Colonic mucosa (tissue), 4 donors: ENCODE data around the gene MAP7D2. TPM values are rescaled to one million over a fixed set of nuclear protein-coding genes. Genes with fewer than 3 reads are reported as not detected.

ENCODE experiments used
- DNase-seq: peaks from one replicate; pipeline ENCODE4 v3.0.0-alpha.2; 2020
- H3K27ac ChIP-seq: fragments of 200-600 bp; one replicate; pipeline ENCODE4 v1.8.0; 2021
- H3K27me3 ChIP-seq: fragments of 200-600 bp; one replicate; pipeline ENCODE4 v1.8.0; 2021
- H3K36me3 ChIP-seq: fragments of 200-600 bp; one replicate; pipeline ENCODE4 v1.8.0; 2021
- H3K4me1 ChIP-seq: fragments of 200-600 bp; one replicate; pipeline ENCODE4 v1.8.0; 2021; ENCODE audit warnings: mild to moderate bottlenecking
- H3K4me3 ChIP-seq: fragments of 200-600 bp; one replicate; pipeline ENCODE4 v1.8.0; 2021
- H3K9ac ChIP-seq, 2 donors: one replicate each; pipeline ENCODE4 v1.7.0; 2013; ENCODE audit warnings: control low read depth in 2 of 2, low read depth in 2 of 2, low read length in 2 of 2
- H3K9me3 ChIP-seq: fragments of 200-600 bp; one replicate; pipeline ENCODE4 v1.8.0; 2021
- intact Hi-C: fragments of 100-400 bp; cut with DNase I; formaldehyde crosslinking; loops from one replicate; pipeline ENCODE4 v1.14.1; 2022
- total RNA-seq, 2 donors: library from RNA; stranded (reverse); fragmentation: NEBNext Ultra II Directional in 1 of 2; extraction: Animal tissue kit (Norgen Biotek cat#: 25700) in 1 of 2; gene quantifications; one replicate each; pipeline ENCODE4 v1.2.1, GENCODE V29; 2021
- TF ChIP-seq, protein P1 (sequence below): fragments of 200-600 bp; IDR thresholded peaks from one replicate; pipeline ENCODE4 v1.8.0; 2022; ENCODE audit warnings: antibody characterized with exemption, mild to moderate bottlenecking
- donor health status: healthy.
- donor health status: DM: no; HTN: no; CAD: no.
- donor health status: DM: no; HTN: no; CAD: no.

MAP7D2 gene
- total RNA-seq, 2 donors from 2014 or later = 2.1 to 2.4 TPM

DNA sequence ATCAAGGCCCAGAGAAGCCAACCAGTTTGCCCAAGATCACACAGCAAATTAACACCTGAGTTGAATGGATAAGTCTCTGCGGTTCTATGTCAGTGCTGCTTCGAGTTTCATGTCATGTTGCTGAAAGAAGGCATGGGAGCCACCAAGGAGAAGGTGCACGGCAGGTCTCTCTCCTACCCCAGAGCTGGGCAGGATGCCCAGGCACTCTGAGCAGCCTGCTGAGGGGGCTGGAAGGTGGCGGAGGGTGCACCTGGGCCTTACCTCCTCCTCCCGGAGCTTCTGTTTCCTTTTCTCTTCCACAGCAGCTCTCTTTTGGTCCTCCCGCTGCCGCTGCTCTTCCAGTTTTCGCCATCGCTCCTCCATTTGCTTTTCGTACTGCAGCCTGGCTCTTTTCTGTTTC is 53.6 kb downstream of the MAP7D2 start:
- Histone ChIP-seq H3K9me3 (no peaks in the 10 kb centered on the region), H3K36me3 (no peaks in the 10 kb centered on the region), H3K4me3 (no peak overlapping the region), H3K27ac (no peak overlapping the region), H3K27me3 (no peaks in the 10 kb centered on the region), H3K9ac (no peak overlapping the region), H3K4me1 (no peaks in the 10 kb centered on the region)
- DNase-seq = no peak
- intact Hi-C loops = no loop called here
- TF ChIP-seq, protein P1, sequence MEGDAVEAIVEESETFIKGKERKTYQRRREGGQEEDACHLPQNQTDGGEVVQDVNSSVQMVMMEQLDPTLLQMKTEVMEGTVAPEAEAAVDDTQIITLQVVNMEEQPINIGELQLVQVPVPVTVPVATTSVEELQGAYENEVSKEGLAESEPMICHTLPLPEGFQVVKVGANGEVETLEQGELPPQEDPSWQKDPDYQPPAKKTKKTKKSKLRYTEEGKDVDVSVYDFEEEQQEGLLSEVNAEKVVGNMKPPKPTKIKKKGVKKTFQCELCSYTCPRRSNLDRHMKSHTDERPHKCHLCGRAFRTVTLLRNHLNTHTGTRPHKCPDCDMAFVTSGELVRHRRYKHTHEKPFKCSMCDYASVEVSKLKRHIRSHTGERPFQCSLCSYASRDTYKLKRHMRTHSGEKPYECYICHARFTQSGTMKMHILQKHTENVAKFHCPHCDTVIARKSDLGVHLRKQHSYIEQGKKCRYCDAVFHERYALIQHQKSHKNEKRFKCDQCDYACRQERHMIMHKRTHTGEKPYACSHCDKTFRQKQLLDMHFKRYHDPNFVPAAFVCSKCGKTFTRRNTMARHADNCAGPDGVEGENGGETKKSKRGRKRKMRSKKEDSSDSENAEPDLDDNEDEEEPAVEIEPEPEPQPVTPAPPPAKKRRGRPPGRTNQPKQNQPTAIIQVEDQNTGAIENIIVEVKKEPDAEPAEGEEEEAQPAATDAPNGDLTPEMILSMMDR = no peak

DNA sequence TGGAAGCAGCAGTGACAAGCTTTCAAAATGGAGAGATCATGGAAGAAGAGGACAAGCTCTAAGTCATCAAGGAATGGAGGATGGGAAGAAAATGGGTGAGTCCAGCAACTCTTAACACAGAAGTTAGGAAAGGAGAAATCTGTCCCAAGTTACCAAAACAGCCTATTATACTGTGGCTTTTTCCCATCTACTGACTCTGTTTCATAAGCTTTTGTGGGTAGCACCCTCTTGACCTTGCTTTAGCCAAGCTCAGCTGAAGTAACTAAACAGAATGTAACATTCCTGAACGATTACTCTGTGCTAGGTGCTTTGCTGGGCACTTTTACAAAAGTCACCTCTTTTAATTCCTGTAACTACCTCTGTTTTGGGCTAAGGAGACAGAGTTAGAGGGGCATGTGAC is 54.9 kb downstream of the MAP7D2 start:
- Histone ChIP-seq H3K27ac (no peak overlapping the region), H3K27me3 (no peaks in the 10 kb centered on the region), H3K4me1 (no peaks in the 10 kb centered on the region), H3K9me3 (no peaks in the 10 kb centered on the region), H3K4me3 (no peak overlapping the region), H3K36me3 (no peaks in the 10 kb centered on the region), H3K9ac (no peak overlapping the region)
- DNase-seq = no peak
- TF ChIP-seq, protein P1 = no peak
- intact Hi-C loops = no loop called here

DNA sequence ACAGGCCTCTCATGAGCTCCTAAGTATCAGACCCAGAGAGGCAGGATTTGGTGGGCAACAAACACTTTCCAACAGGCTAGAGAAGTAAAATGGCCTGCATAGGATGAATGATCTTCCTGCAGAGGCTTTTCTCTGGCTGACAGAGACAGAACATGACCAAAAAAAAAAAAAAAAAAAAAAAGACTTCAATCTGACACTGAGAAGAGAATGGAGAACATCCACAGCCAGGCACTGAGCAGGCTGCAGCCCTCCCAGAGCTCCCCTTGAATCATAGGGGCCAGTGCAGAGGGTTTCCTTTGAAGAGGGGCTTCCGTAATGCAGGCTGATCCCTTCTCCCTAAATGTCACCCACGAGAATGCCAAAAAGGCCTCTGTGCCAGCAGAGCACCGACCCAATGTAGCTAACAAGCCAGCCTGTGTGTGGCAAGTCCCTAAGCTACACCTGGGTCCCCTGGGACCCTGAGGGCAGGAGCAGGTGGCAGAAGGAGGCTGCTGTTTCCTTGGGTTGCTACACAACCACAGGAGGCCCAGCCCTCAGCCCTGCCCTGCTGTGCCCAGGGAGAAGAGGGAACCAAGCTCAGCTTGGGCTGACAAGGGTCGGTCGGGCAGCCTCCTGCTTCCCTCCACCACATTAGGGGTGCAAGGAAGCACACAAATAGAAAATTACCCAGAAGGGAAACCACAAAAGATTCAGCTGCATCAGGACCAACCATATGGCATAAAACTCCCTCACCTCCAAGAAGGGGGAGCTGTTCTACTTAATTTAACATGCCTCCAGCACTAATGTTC is 55.6 kb downstream of the MAP7D2 start:
- Histone ChIP-seq H3K27me3 (peaks cover 4% of the 10 kb centered on the region), H3K4me1 (no peaks in the 10 kb centered on the region), H3K4me3 (no peak overlapping the region), H3K27ac (no peak overlapping the region), H3K36me3 (no peaks in the 10 kb centered on the region), H3K9me3 (no peaks in the 10 kb centered on the region), H3K9ac (no peak overlapping the region)
- intact Hi-C loops = no loop called here
- TF ChIP-seq, protein P1 = no peak
- DNase-seq = no peak

DNA sequence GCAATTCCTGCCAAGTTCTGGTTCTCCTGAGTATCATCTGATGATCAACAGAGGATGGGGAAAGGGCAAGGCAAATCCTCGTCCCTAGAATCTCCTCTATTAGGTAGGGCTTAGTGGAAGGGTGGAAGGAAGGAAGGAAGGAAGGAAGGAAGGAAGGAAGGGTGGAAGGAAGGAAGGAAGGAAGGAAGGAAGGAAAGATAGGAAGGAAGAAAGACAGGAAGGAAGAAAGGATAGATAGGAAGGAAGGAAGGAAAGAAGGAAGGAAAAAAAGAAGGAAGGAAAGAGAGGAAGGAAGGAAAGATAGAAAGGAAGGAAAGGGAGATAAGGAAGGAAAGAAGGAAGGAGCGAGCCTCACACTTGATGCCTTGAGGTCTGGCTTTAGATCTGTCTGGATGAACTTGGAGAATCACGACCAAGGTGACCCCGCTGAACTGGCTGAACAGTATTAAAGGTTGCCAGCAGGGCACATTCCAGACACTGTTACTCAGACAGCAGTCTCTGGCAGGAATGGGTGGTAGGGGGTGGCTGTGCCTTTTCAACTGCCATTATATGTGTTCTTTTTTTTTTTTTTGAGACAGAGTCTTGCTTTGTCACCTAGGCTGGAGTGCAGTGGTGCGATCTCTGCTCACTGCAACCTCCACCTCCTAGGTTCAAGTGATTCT is 57.1 kb downstream of the MAP7D2 start:
- TF ChIP-seq, protein P1 = no peak
- H3K4me3 ChIP-seq = no peak overlapping the region

DNA sequence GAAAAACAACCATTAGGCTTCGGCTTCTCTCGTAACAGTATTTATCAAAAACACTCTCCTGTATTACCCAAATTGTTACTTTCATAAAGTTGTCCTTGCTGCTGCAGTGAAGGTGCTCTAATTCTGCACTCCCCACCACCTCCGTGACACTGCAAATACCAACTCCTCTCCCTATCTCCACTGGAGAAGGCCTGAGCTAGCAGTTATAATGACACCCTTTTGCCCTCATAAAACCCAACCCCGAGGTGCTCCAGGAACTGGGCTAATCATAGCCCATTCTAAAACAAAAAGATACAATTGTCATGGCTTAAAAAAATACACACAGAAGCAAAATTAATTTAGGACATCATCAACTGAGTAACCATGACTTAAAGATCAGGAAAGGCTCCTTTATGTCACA is 59.2 kb downstream of the MAP7D2 start:
- H3K9ac ChIP-seq = no peak overlapping the region
- TF ChIP-seq, protein P1 = no peak
- H3K4me3 ChIP-seq = no peak overlapping the region
- H3K36me3 ChIP-seq = no peaks in the 10 kb centered on the region
- H3K27ac ChIP-seq = no peak overlapping the region
- DNase-seq = no peak
- peaks cover 4% of the 10 kb centered on the region for H3K27me3 ChIP-seq
- H3K4me1 ChIP-seq = no peaks in the 10 kb centered on the region
- intact Hi-C loops = no loop called here
- no peaks in the 10 kb centered on the region for H3K9me3 ChIP-seq

More for the DNA sequence above, 57.1 kb downstream of the MAP7D2 start:
- no peaks in the 10 kb centered on the region for H3K4me1 ChIP-seq
- no peaks in the 10 kb centered on the region for H3K36me3 ChIP-seq
- intact Hi-C loops = no loop called here
- no peak for DNase-seq
- no peak overlapping the region for H3K27ac ChIP-seq
- peaks cover 4% of the 10 kb centered on the region for H3K27me3 ChIP-seq
- no peaks in the 10 kb centered on the region for H3K9me3 ChIP-seq
- no peak overlapping the region for H3K9ac ChIP-seq
